Right cardiac atrium (tissue), 5 donors: ENCODE data around the gene CAVIN4. TPM values are rescaled to one million over a fixed set of nuclear protein-coding genes. Genes with fewer than 3 reads are reported as not detected.

Experiments used
- ATAC-seq, 2 donors: fragments of 200-7000 bp; cut with Tn5 transposase; one replicate each; pipeline versions ENCODE4 v1.8.0 to v1.9.1; 2020; ENCODE audit warnings: moderate library complexity in 2 of 2, mild to moderate bottlenecking in 1 of 2
- DNase-seq, 3 donors: peaks; one replicate each; pipeline ENCODE4 v3.0.0-alpha.2; 2020
- H3K27ac ChIP-seq: one replicate; pipeline ENCODE4 v1.5.1; 2013; ENCODE audit warnings: mild to moderate bottlenecking, low read length, control low read depth, moderate library complexity
- H3K27me3 ChIP-seq: one replicate; pipeline ENCODE4 v1.6.1; 2013; ENCODE audit not compliant: control insufficient read depth, insufficient read depth
- H3K4me1 ChIP-seq: one replicate; pipeline ENCODE4 v1.6.1; 2013; ENCODE audit warnings: low read length; ENCODE audit not compliant: control insufficient read depth, insufficient read depth
- H3K4me3 ChIP-seq: one replicate; pipeline ENCODE4 v1.5.1; 2013; ENCODE audit warnings: low read length, control low read depth
- H3K9me3 ChIP-seq: one replicate; pipeline ENCODE4 v1.6.1; 2013; ENCODE audit warnings: low read length; ENCODE audit not compliant: control insufficient read depth
- WGBS: extraction: QIAGEN DNeasy Blood & Tissue Kit; methylation state at CpG from one replicate; pipeline ENCODE4 v1.1.7; 2013; 5-methylcytosine and 5-hydroxymethylcytosine counted together
- intact Hi-C, 4 donors: fragments of 100-400 bp; cut with DNase I; formaldehyde crosslinking; loops; one replicate each; pipeline versions ENCODE4 v1.11.0 to v1.14.0; 2022 to 2023
- polyA plus RNA-seq: library from polyadenylated mRNA; stranded (reverse); fragments of 200-250 nt; gene quantifications from one replicate; pipeline ENCODE4 v1.2.3, GENCODE V29; 2013
- total RNA-seq, 4 donors: library from RNA; stranded (reverse); fragmentation: NEBNext Ultra II Directional; extraction: Animal tissue kit (Norgen Biotek cat#: 25700); gene quantifications; one replicate each; pipeline ENCODE4 v1.2.1, GENCODE V29; 2021
- donor health status: healthy with polysubstance abuse.
- donor health status: DM: no; HTN: yes; CAD: no.
- donor health status: DM: no; HTN: no; CAD: no.
- donor health status: DM: no; HTN: yes; CAD: no; lungs with severe emphysema.
- donor health status: DM: yes; HTN: yes; CAD: no.

CAVIN4 gene
- total and polyA plus RNA-seq, 5 donors, result 14.9 to 60.2 (median 46.5) TPM

DNA sequence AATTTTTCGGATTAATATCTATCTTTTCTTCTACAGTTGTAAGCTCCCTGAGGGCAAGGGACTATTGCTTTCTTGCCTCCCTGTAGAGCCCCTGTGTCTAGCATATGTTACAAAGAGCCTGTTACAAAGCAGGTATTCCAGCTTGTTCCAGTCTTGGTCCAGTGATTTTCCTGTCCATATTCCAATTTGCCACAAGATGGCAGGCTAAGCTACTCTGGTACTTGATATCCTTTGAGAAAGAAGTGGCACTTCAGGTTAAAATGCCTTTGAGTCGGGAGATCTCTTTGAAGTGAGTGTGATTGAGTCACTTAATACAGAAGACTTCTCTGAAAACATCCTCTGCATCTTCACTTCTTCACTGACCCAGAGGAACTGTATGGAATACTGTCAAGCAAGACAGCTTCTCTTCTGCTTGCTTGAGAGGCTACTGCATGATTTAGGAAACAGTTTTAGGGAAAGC is 24.5 kb downstream of the CAVIN4 start:
- 21% methylated on average over 2 of the region's 2 CpGs for WGBS

GRCh38 chr9:100605405-100605804 is 27.5 kb downstream of the CAVIN4 start:
- Histone ChIP-seq H3K27me3 (no peaks in the 10 kb centered on the region), H3K4me3 (no peak overlapping the region), H3K4me1 (no peaks in the 10 kb centered on the region), H3K9me3 (no peaks in the 10 kb centered on the region), H3K27ac (no peak overlapping the region)
- intact Hi-C loops, result no loop called here
- no peak for ATAC-seq
- no peak for DNase-seq
- 39% methylated on average over 1 of the region's 1 CpG for WGBS

More for the DNA sequence above, 24.5 kb downstream of the CAVIN4 start:
- Histone ChIP-seq H3K27ac (no peak overlapping the region), H3K27me3 (no peaks in the 10 kb centered on the region), H3K4me1 (no peaks in the 10 kb centered on the region), H3K4me3 (no peak overlapping the region), H3K9me3 (no peaks in the 10 kb centered on the region)
- intact Hi-C loops, result loop anchor here in 3 of 4 donors (2.0 to 5.0 kb wide), 3 partner anchors 705 to 710 kb away; no protein-coding TSS in a partner anchor
- ATAC-seq, result no peak
- no peak for DNase-seq

- no peaks in the 10 kb centered on the region for H3K27me3 ChIP-seq
- H3K9me3 ChIP-seq, result no peaks in the 10 kb centered on the region
- ATAC-seq (no peak), DNase-seq (no peak)
- WGBS, result 64% methylated on average over 5 of the region's 5 CpGs
- no peak overlapping the region for H3K27ac ChIP-seq
- H3K4me3 ChIP-seq, result no peak overlapping the region
- intact Hi-C loops, result no loop called here
- no peaks in the 10 kb centered on the region for H3K4me1 ChIP-seq
These were observed 41.3 kb downstream of the CAVIN4 start for GRCh38 chr9:100619194-100619593.

DNA sequence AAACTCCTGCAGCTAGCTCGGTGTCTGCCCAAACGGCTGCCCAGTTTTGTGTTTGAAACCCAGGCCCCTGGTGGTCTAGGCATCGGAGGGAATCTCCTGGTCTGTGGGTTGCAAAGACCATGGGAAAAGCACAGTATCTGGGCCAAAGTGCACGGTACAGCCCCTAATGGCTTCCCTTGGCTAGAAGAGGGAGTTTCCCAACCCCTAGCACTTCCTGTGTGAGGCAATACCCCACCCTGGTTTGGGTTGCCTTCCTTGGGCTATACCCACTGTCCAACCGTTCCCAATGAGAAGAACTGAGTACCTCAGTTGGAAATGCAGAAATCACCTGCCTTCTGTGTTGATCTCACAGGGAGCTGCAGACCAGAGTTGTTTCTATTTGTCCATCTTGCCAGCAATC is 41.8 kb downstream of the CAVIN4 start:
- Histone ChIP-seq H3K9me3 (no peaks in the 10 kb centered on the region), H3K4me1 (no peaks in the 10 kb centered on the region), H3K4me3 (no peak overlapping the region), H3K27ac (no peak overlapping the region), H3K27me3 (no peaks in the 10 kb centered on the region)
- ATAC-seq (no peak), DNase-seq (no peak)
- intact Hi-C loops, result no loop called here
- 70% methylated on average over 5 of the region's 5 CpGs for WGBS

DNA sequence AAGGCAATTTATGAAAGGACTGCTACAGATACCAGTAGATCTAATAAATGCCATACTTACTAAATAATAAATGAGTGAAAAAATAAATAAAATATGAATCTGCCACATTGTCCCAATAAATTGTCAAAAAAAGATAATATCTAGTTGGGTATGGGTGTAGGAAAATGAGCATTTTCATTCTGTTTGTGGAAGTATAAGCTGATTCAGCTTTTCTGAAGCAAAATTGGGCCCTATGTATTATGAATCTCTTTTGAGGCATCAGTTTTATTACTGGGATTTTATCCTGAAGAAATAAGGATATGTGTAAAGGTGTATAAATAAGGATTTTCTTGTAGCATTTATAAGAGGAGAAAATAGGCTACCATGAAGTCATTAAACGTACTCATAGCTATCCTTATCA is 46.1 kb downstream of the CAVIN4 start:
- ATAC-seq, result no peak
- WGBS, result 74% methylated on average over 1 of the region's 1 CpG

DNA sequence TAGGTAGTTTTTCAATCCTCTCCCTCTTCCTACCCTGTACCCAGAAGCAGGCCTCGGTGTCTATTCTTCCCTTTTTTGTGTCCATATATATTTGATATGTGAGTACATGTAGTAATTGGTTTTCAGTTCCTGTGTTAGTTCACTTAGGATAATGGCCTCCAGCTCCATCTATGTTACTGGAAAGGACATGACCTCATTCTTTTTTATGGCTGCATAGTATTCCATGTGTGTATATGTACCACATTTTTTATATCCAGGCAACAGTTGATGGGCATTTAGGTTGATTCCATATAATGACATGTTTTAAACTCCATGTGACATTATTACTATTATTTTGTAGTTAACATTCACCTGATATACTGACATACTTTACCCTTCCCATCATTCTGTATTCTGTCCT is 49.1 kb downstream of the CAVIN4 start:
- Histone ChIP-seq H3K4me3 (no peak overlapping the region), H3K27ac (no peak overlapping the region), H3K9me3 (no peaks in the 10 kb centered on the region), H3K4me1 (no peaks in the 10 kb centered on the region), H3K27me3 (no peaks in the 10 kb centered on the region)
- no peak for ATAC-seq
- WGBS, result 91% methylated on average over 1 of the region's 1 CpG
- intact Hi-C loops, result no loop called here
- DNase-seq, result no peak

More for the DNA sequence above, 46.1 kb downstream of the CAVIN4 start:
- Histone ChIP-seq H3K4me1 (no peaks in the 10 kb centered on the region), H3K27me3 (no peaks in the 10 kb centered on the region), H3K27ac (no peak overlapping the region), H3K4me3 (no peak overlapping the region), H3K9me3 (no peaks in the 10 kb centered on the region)
- no peak for DNase-seq
- intact Hi-C loops, result no loop called here

DNA sequence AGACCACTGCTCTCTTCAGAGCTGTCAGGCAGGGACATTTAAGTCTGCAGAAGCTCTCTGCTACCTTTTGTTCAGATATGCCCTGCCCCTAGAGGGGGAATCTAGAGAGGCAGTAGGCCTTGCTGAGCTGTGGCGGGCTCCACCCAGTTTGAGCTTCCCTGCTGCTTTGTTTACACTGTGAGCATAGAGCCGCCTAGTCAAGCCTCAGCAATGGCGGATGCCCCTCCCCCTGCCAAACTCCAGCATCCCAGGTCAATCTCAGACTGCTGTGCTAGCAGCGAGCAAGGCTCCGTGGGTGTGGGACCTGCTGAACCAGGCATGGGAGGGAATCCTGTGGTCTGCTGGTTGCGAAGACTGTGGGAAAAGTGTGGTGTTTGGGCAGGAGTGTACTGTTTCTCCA is 59.9 kb downstream of the CAVIN4 start:
- intact Hi-C loops, result no loop called here
- no peaks in the 10 kb centered on the region for H3K27me3 ChIP-seq
- no peak overlapping the region for H3K4me3 ChIP-seq
- H3K4me1 ChIP-seq, result no peaks in the 10 kb centered on the region
- H3K9me3 ChIP-seq, result no peaks in the 10 kb centered on the region
- no peak for DNase-seq
- 51% methylated on average over 6 of the region's 6 CpGs for WGBS
- no peak for ATAC-seq
- no peak overlapping the region for H3K27ac ChIP-seq

Other genes starting within 250 kb of the CAVIN4 start
- gene TEX10, start 225.1 kb upstream of the CAVIN4 start, total RNA-seq, result 10 to 100 TPM in 1 of 4 donors, 1 to 10 TPM in 3; 8.7 to 10.4 (median 8.8) TPM
- gene TEX10, start 225.1 kb upstream of the CAVIN4 start, polyA plus RNA-seq, result 4.4 TPM
- gene MSANTD3, start 150.9 kb upstream of the CAVIN4 start, total RNA-seq, result 10 to 100 TPM; 19.7 to 26.7 (median 21.8) TPM
- 19.7 TPM for gene MSANTD3, start 150.9 kb upstream of the CAVIN4 start, polyA plus RNA-seq
- under 1 TPM in 2 of 4 donors, not detected in 2; 0.15 to 0.34 TPM for gene TMEFF1, start 104.9 kb upstream of the CAVIN4 start, total RNA-seq
- 0.02 TPM for gene TMEFF1, start 104.9 kb upstream of the CAVIN4 start, polyA plus RNA-seq